T-helper 22 cell (primary cell): ENCODE measurements around the gene SGCD.

ENCODE experiments used
- DNase-seq: peaks from one replicate; pipeline ENCODE4 v3.0.0-alpha.2; 2020; ENCODE audit warnings: low read depth

SGCD gene

GRCh38 chr5:156779436-156779835 is 452.5 kb downstream of the SGCD start:
- no peak for DNase-seq

DNA sequence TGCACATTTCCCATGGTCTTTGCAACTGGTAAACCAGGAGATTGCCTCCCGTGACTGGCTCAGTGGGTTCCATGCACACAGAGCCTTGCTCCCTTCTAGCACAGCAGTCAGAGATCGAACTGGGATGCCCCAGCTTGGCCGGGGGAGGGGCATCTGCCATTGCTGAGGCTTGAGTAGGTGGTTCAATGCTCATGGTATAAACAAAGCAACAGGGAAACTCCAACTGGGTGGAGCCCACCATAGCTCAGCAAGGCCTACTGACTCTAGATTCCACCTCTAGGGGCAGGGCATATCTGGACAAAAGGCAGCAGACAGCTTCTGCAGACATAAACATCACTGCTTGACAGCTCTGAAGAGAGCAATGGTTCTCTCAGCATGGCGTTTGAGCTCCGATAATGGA is 456.1 kb downstream of the SGCD start:
- DNase-seq, result no peak

DNA sequence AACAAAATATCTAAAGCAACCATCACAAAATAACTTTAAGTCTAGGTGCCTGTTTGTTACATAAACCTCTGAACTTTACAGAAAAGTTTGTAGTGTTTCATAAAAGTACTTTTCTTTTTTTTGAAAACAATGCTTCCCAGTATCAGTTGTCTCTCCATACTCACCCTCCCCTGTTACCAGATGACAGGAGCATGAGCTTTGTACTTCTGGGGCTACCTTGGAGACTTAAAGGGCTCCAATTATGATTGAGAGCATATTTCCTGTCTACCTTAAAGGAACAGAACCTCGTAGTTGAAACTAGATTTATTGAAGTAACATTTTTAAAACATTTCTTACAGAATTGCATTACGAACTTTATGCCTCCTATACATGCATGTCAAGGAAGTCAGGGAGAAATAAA is 467.7 kb downstream of the SGCD start:
- DNase-seq, result no peak

GRCh38 chr5:156798201-156798600 is 471.2 kb downstream of the SGCD start:
- DNase-seq, result no peak

- DNase-seq, result no peak
Measured at GRCh38 chr5:156799171-156799570, 472.2 kb downstream of the SGCD start.

DNA sequence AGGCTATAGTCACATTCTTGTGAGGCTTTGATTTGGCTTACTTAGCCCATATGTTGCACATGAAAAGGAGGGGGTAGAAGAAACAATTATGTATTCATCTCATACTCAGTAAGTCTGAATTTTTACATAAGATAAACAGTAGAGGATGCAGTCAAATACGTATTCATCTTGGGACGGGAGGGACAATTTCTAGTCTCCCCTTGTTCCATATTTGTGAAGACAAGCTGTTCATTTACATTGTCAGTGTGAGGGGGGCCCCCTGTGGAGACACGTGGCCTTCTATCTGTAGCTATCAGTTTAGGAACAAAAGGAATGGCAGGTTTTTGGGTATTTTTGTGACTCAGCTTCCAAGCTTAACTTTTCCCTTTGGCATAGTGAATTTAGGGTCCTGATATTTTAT is 474.0 kb downstream of the SGCD start:
- no peak for DNase-seq

GRCh38 chr5:156802501-156802900 is 475.5 kb downstream of the SGCD start:
- no peak for DNase-seq

DNA sequence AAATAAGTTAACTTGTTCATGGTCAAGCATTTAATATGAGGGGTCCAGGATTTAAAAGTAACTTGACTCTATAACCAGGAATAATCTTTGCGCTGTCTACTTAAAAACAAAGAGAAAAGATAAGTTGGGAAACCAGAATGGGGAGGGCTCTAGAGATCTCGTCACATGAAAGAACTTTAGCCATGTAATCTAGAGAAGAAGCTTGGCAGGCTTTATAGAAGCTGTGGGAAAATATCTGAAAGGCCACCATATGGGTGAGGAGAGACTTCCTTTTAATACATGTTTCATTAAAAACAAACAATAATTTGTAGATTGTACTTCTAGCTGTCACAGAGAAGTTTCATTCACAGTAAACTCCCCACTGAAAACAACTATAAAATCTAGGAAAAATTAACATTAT is 476.4 kb downstream of the SGCD start:
- DNase-seq, result no peak

DNA sequence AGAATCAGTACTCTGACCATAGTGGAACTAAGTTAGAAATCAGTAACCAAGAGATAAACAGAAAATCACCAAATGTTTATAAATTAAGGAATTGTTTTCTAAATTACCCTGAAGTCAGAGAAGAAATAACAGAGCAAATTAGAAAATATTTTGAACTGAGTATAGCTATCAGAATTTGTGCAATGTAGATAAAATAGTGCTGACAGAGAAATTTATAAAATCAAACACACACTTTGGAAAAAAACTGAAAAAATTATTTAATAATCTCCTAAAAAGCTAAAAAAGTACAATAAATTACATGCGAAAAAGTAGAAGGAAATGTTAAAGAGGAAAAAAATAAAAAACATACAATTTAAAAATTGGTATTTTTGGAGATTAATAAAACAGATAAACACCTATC is 486.0 kb downstream of the SGCD start:
- no peak for DNase-seq

DNA sequence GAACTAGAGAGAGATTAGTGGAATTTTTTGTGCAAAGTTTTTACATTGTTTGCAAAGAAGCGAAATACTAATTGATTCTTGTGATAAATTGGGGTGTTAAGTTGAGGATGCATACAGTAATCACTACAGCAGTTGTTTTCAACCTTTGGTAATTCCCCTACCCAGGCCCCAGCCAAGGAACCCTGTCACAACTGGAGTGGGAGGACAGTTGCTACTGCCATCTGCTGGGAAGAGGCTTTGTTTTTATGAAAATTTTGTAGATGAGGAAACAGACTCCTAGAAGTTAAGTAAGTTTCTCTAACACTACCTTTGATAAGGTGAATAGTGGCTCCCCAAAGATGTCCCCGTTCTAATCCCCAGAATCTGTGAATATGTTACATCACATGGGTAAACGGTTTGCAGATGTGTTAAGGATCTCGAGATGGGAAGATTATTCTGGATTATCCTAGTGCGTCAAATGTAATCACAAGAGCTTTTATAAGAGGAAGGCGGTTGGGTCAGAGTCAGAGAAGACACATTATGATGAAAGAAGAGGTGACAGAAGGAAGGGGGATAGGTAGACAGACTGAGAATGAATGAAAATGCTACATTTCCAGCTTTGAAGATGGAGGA is 489.1 kb downstream of the SGCD start:
- no peak for DNase-seq
